Measurements from ENCODE around the gene TRAPPC11.

DNA sequence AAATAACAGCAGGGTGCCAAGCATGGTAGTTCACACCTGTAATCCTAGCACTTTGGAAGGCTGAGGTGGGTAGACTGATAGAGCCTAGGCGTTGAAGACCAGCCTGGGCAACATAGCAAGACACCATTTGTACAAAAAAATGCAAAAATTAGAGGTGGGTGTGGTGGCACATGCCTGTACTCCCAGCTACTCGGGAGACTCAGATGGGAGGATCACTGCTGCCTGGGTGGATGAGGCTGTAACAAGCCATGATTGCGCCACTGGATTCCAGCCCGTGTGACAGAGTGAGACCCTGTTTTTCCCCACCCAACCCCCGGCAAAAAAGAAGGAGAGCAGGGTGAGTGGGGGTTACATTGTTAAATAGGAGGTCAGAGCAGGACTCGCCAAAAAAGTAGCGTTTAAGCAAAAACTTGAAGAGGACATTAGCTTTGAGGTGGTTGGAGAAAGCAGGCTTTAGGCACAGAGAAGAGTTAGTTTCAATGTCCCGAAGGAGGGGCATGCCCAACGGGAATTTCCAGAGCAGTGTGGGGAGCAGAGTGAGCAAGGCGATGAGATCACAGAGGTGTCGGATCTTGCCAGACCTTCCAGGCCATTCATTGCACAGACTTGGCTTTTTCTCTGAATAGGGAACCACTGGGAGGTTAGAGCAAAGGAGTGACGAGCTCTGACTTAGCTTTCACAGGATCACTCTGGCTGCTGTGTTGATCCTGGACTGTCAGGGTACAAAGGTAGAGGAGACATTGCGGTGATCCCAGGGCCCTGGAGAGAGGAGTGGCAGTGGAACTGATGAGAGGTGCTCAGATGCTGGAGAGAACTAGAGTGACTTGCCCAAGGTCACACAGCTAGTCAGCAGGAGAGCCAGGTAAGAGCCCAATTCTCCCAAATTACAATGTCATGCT, 70.6 kb downstream of the TRAPPC11 start:
- TF ChIP-seq, protein P1, sequence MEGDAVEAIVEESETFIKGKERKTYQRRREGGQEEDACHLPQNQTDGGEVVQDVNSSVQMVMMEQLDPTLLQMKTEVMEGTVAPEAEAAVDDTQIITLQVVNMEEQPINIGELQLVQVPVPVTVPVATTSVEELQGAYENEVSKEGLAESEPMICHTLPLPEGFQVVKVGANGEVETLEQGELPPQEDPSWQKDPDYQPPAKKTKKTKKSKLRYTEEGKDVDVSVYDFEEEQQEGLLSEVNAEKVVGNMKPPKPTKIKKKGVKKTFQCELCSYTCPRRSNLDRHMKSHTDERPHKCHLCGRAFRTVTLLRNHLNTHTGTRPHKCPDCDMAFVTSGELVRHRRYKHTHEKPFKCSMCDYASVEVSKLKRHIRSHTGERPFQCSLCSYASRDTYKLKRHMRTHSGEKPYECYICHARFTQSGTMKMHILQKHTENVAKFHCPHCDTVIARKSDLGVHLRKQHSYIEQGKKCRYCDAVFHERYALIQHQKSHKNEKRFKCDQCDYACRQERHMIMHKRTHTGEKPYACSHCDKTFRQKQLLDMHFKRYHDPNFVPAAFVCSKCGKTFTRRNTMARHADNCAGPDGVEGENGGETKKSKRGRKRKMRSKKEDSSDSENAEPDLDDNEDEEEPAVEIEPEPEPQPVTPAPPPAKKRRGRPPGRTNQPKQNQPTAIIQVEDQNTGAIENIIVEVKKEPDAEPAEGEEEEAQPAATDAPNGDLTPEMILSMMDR (IDR thresholded peaks at IDR 0.05), result no peak
- TF ChIP-seq POLR2A (IDR thresholded peaks at IDR 0.05) (no peak), POLR2AphosphoS5 (IDR thresholded peaks at IDR 0.05) (no peak)

Measured in breast epithelium (tissue), 3 donors.